Bronchus fibroblast of lung (primary cell): ENCODE measurements around the gene TUBGCP2. TPM values are rescaled to one million over a fixed set of nuclear protein-coding genes. Genes with fewer than 3 reads are reported as not detected.

ENCODE experiments used
- total RNA-seq: library from RNA; depleted of rRNA; stranded (reverse); fragments of >200 nt; gene quantifications from 2 replicates; pipeline ENCODE4 v1.2.3, GENCODE V29; 2015

The TUBGCP2 gene
- total RNA-seq, result 60.2 and 62.2 TPM in 2 replicates

GRCh38 chr10:133308421-133309099 is at the start of gene TUBGCP2, which contains the start of gene ZNF511:
Gene TUBGCP2 (minus strand): TSS chr10:133308872. CDS start chr10:133302941, 5,931 bp downstream.
Gene ZNF511 (plus strand): TSS chr10:133308914. CDS start chr10:133308944, 30 bp downstream.

GRCh38 chr10:133357285-133358161 is 48.9 kb upstream of the TUBGCP2 start, which contains the start of gene FUOM:
Gene FUOM (minus strand): TSS chr10:133358019. CDS start chr10:133358007, 12 bp downstream.

GRCh38 chr10:133336577-133337369 is 28.1 kb upstream of the TUBGCP2 start, which contains the start of gene CALY:
Gene CALY (minus strand): TSS chr10:133336896. CDS start chr10:133328989, 7,907 bp downstream.

GRCh38 chr10:133276435-133277201 is 32.1 kb downstream of the TUBGCP2 start, which contains the start of gene ADAM8:
Gene ADAM8 (minus strand): TSS chr10:133276868. CDS start chr10:133276817, 51 bp downstream.

GRCh38 chr10:133237588-133238465 is 70.8 kb downstream of the TUBGCP2 start, which contains the start of gene VENTX:
Gene VENTX (plus strand): TSS chr10:133237855. CDS start chr10:133237915, 60 bp downstream.

GRCh38 chr10:133230044-133230361 is 78.7 kb downstream of the TUBGCP2 start, which contains the start of gene UTF1:
Gene UTF1 (plus strand): TSS chr10:133230217. CDS start chr10:133230289, 72 bp downstream.

Other genes starting within 250 kb of the TUBGCP2 start
- gene ADGRA1, start 220.9 kb downstream of the TUBGCP2 start, total RNA-seq, result not detected in 2 replicates
- 0.15 and 0.17 TPM in 2 replicates for gene KNDC1, start 148.7 kb downstream of the TUBGCP2 start, total RNA-seq
- gene UTF1, start 78.7 kb downstream of the TUBGCP2 start, total RNA-seq, result not detected in 2 replicates
- not detected in 2 replicates for gene VENTX, start 71.0 kb downstream of the TUBGCP2 start, total RNA-seq
- gene ADAM8, start 32.0 kb downstream of the TUBGCP2 start, total RNA-seq, result 1.2 and 2.0 TPM in 2 replicates
- 59.2 and 59.7 TPM in 2 replicates for gene ZNF511, start within 50 bp of the TUBGCP2 start, total RNA-seq
- 1.0 TPM in 1 of 2 replicates, not detected in the other for gene CALY, start 28.0 kb upstream of the TUBGCP2 start, total RNA-seq
- gene PRAP1, start 38.5 kb upstream of the TUBGCP2 start, total RNA-seq, result not detected in 2 replicates
- gene FUOM, start 49.1 kb upstream of the TUBGCP2 start, total RNA-seq, result 24.9 and 32.7 TPM in 2 replicates
- gene ECHS1, start 64.5 kb upstream of the TUBGCP2 start, total RNA-seq, result 94.8 and 105 TPM in 2 replicates
- 4.4 and 4.6 TPM in 2 replicates for gene PAOX, start 70.4 kb upstream of the TUBGCP2 start, total RNA-seq
- gene MTG1, start 85.3 kb upstream of the TUBGCP2 start, total RNA-seq, result 34.3 and 34.8 TPM in 2 replicates
- 0.59 and 1.2 TPM in 2 replicates for gene SPRN, start 115.8 kb upstream of the TUBGCP2 start, total RNA-seq
- 0.15 and 0.34 TPM in 2 replicates for gene SCART1, start 145.1 kb upstream of the TUBGCP2 start, total RNA-seq
- gene CYP2E1, start 218.5 kb upstream of the TUBGCP2 start, total RNA-seq, result not detected in 2 replicates